ENCODE measurements around the gene ABCG1. TPM values are rescaled to one million over a fixed set of nuclear protein-coding genes. Genes with fewer than 3 reads are reported as not detected.

Gene ABCG1
- polyA plus RNA-seq, 2 of the 4 experiments (the other 2 are of a cell fraction): 2.3 to 5.1 TPM

DNA sequence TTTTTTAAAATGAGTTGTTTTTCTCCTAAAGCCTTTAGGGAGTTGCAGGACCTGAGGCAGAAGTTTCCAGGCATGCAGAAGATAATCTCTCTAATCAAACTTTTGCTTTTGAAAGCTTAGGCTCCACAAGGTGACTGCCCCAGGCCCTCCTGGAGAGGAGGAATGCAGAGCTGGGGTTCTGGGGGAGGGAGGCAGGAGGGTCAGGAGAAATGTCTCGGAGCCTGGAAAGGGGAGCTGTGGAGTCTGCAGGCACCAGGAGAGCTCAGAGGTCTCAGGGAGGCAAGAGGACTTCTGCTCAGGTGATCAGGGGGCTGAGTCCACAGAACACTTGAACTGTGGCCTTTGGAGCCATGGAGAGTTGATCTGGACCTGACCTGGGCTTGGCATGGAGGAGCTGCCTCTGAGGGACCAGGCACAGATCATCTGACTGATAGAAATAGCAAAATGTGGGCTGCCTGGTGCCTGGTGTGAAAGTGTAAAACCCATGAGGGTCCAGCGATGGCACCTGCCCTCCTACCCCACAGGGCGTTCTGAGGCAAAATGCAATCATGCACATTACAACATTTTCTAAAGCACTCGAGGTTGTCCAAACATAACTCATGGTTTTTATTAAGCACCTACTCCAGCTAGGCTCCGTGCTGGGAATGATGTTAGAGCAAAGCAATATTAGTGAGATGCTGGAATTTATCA lies 10.0 kb upstream of the ABCG1 start (continued):
- TF ChIP-seq, protein P1, sequence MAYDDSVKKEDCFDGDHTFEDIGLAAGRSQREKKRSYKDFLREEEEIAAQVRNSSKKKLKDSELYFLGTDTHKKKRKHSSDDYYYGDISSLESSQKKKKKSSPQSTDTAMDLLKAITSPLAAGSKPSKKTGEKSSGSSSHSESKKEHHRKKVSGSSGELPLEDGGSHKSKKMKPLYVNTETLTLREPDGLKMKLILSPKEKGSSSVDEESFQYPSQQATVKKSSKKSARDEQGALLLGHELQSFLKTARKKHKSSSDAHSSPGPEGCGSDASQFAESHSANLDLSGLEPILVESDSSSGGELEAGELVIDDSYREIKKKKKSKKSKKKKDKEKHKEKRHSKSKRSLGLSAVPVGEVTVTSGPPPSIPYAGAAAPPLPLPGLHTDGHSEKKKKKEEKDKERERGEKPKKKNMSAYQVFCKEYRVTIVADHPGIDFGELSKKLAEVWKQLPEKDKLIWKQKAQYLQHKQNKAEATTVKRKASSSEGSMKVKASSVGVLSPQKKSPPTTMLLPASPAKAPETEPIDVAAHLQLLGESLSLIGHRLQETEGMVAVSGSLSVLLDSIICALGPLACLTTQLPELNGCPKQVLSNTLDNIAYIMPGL (CRISPR knock-in tag; IDR thresholded peaks at IDR 0.05; ENCODE audit: borderline replicate concordance): no peak
- no peak for TF ChIP-seq HDAC2 (IDR thresholded peaks at IDR 0.05)
- no peak for TF ChIP-seq RFX5 (IDR thresholded peaks at IDR 0.05)
- no peak for TF ChIP-seq NFE2L2 (conservative IDR thresholded peaks at IDR 0.05; ENCODE audit: low read length)
- TF ChIP-seq CBX8 (IDR thresholded peaks at IDR 0.05): no peak
- no peak for TF ChIP-seq RNF2 (IDR thresholded peaks at IDR 0.05; ENCODE audit: borderline replicate concordance, low read depth)
- no peak for TF ChIP-seq REST (IDR thresholded peaks at IDR 0.05)
- no peak for TF ChIP-seq MAZ (IDR thresholded peaks at IDR 0.05; ENCODE audit: borderline replicate concordance, low read depth, low read length)
- TF ChIP-seq CEBPB (IDR thresholded peaks at IDR 0.05): no peak

DNA sequence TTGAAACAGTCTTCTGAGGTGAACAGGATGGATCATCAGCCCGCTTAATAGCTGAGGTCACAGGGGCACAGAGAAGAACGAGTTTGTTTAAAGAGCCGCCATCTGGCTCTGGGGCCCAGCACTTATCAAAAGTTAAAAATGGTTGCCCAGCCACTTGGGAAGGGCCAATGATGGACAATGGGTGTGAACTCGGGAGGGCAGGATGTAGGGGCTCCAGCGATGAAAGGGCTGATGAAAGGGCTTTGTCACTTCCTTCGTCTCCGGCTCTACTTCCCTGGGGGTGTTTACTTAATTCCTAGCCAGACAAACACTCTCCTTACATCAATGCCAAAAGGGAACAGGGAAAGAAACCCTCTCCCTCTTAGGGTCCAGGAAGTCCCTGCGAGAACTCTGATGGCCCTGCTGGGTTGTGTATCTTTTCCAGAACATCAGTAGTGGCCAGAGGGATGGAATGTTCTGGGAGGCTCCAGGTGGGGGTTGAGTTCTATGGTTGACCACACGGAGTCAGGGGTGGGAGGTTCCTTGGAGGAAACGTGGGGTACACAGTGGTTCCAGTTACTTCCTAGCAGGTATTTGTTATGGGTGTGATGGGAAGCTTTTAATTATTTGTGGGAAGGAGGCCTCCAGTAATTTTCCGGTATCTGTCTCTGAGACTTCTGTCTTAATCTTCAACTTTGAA lies 9.0 kb upstream of the ABCG1 start:
- CTCF ChIA-PET: interaction anchor here (1.5 kb wide), 1 partner anchor 10 kb away, joined by 4 read pairs; the partner anchor contains the start of gene ABCG1
- WGBS (ENCODE audit: missing lambda C conversion rate): 38% methylated on average over 11 of the region's 11 CpGs
- no peak for TF ChIP-seq EHMT2 (IDR thresholded peaks at IDR 0.05; ENCODE audit: low read depth)
- Histone ChIP-seq H3K9me3 (no peaks in the 10 kb centered on the region), H3K4me3 (no peak overlapping the region), H3K4me1 (peaks cover 14% of the 10 kb centered on the region), H3K4me2 (peak overlapping the region; percentile 58), H3K27ac (peak overlapping the region; percentile 57 to 63)
- no peak for FAIRE-seq
- peak in 1 of 2 experiments; percentile 43 for DNase-seq (ENCODE audit: low read depth in 1 of 2, low spot score in 1 of 2)
- POLR2A ChIA-PET: no interaction called here
- ATAC-seq: peak in 1 of 2 experiments; percentile 30; a peak in 2 of 6 replicates

DNA sequence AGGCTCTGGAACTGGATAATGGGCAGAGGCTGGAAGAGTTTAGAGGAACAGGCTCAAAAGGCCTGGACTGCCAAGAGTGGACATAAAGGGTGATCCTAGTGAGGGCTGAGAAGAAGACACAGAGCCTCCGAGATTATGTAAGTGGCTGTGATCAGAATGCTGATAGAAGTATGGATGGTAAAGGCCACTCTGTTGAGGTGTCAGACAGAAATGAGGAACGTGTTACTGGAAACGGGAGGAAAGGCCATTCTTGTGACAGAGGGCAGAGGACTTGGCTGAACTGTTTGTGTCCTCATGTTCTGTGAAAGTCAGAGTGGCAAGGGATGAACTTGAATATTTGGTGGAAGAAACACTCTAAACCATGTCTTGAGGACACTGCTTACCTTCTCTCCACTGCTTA lies 6.7 kb upstream of the ABCG1 start:
- CTCF ChIA-PET: no interaction called here
- FAIRE-seq: no peak
- H3K4me2 ChIP-seq: no peak overlapping the region
- ATAC-seq: no peak
- H3K4me1 ChIP-seq: peaks cover 14% of the 10 kb centered on the region
- H3K9me3 ChIP-seq: no peaks in the 10 kb centered on the region
- POLR2A ChIA-PET: no interaction called here
- no peak overlapping the region for H3K27ac ChIP-seq
- TF ChIP-seq MAFK (IDR thresholded peaks at IDR 0.05; ENCODE audit: partially characterized antibody): no peak
- TF ChIP-seq EHMT2 (IDR thresholded peaks at IDR 0.05; ENCODE audit: low read depth): no peak
- TF ChIP-seq, protein P1 (CRISPR knock-in tag; IDR thresholded peaks at IDR 0.05; ENCODE audit: borderline replicate concordance): no peak
- TF ChIP-seq, protein P2, sequence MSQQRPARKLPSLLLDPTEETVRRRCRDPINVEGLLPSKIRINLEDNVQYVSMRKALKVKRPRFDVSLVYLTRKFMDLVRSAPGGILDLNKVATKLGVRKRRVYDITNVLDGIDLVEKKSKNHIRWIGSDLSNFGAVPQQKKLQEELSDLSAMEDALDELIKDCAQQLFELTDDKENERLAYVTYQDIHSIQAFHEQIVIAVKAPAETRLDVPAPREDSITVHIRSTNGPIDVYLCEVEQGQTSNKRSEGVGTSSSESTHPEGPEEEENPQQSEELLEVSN (IDR thresholded peaks at IDR 0.05; ENCODE audit: borderline replicate concordance, low read depth): no peak
- no peak for TF ChIP-seq HOXB13 (CRISPR knock-in tag; IDR thresholded peaks at IDR 0.05; ENCODE audit: low read depth)
- TF ChIP-seq RAD21 (conservative IDR thresholded peaks at IDR 0.05 in 1 of 2, IDR thresholded peaks at IDR 0.05 in 1 of 2): no peak
- TF ChIP-seq FOSL2 (IDR thresholded peaks at IDR 0.05): no peak
- no peak for TF ChIP-seq FOSL2 (CRISPR knock-in tag; IDR thresholded peaks at IDR 0.05)
- no peak for TF ChIP-seq EHF (CRISPR knock-in tag; IDR thresholded peaks at IDR 0.05)
- DNase-seq (ENCODE audit: low read depth in 1 of 2, low spot score in 1 of 2): no peak
- H3K4me3 ChIP-seq: no peak overlapping the region
- 71% methylated on average over 3 of the region's 3 CpGs for WGBS (ENCODE audit: missing lambda C conversion rate)
